ENCODE data around the gene CLPX.

DNA sequence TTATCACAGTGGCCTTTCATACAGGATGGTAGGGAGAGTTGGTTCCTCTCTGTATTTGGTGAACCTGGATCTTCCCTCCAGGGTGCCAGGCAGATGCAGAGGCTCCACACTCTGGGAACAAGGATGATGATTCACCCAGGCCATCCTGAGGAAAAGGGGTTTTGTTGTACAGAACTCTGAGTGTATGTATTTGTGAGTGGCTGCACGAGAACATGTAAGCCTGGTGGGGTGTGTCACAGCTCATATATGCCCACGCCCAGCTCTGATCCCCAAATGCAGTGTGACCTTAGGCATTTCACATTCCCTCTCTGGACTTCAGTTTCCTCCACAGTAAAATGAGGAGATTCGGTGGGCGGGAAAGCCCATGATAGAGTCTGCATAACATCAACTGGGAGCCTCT lies 37.7 kb upstream of the CLPX start:
- TF ChIP-seq POLR2A (IDR thresholded peaks at IDR 0.05; ENCODE audit: low read depth, low read length): no peak
- TF ChIP-seq TAF1 (IDR thresholded peaks at IDR 0.05; ENCODE audit: borderline replicate concordance, low read depth, low read length): no peak

Measured in GM12892 (cell line).